Measurements from ENCODE around the gene KL. TPM values are rescaled to one million over a fixed set of nuclear protein-coding genes. Genes with fewer than 3 reads are reported as not detected.

The KL gene
- total and polyA plus RNA-seq, 2 donors (not counting 1 experiment from before 2014, with no cell fraction given) = 0.07 TPM; not detected in 1

DNA sequence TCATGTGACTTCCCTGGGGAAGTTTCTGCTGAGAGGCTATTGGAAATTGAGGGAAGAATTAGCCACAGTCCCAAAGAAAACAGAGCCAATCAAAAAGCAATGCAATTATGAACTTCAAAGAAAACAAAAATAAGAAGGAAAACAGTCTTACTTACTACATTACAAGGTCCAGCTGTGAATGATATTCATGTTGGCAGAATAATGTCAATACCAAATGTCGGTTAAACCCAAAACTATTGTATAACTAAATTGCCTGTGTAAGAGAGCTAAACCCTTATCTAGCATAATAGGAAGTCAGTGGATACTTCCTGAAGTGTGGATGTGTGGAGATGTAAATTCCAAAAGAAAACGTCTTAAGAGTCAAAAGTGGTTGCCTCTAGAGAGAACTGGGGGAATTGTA is 12.4 kb downstream of the KL start:
- no peak overlapping the region for H3K9ac ChIP-seq (ENCODE audit: low read length)
- H4K20me1 ChIP-seq (ENCODE audit: control insufficient read depth, insufficient read depth, low read length, poor library complexity, severe bottlenecking) = no peaks in the 10 kb centered on the region
- DNase-seq = no peak
- intact Hi-C loops (cut with micrococcal nuclease) = no loop called here
- H3K9me3 ChIP-seq (ENCODE audit: control extremely low read depth in 1 of 3, control insufficient read depth in 2 of 3, insufficient read depth in 1 of 3, low read length in 2 of 3) = no peaks in the 10 kb centered on the region
- peaks cover 0 to 3% (median 0%) of the 10 kb centered on the region in 4 experiments for H3K27me3 ChIP-seq (replicated peaks in 1 of 4; ENCODE audit: control extremely low read depth in 1 of 4, control insufficient read depth in 3 of 4, insufficient read depth in 4 of 4, low read length in 3 of 4)
- no peak overlapping the region for H3K27ac ChIP-seq (ENCODE audit: low read length in 2 of 2)
- no peak overlapping the region for H3K4me3 ChIP-seq (ENCODE audit: control extremely low read depth in 1 of 5, extremely low read depth in 1 of 5, insufficient read depth in 1 of 5, low read depth in 2 of 5, low read length in 4 of 5)
- no peak overlapping the region for H3K27ac Mint-ChIP-seq
- CTCF ChIA-PET = no interaction called here
- no peaks in the 10 kb centered on the region for H3K79me2 ChIP-seq (ENCODE audit: control insufficient read depth, insufficient read depth, low read length)
- H3K9me3 Mint-ChIP-seq (ENCODE audit: insufficient read depth) = no peaks in the 10 kb centered on the region
- no peak overlapping the region for H2AFZ ChIP-seq (ENCODE audit: insufficient read depth, low read depth, low read length, poor library complexity, severe bottlenecking)
- H3K4me1 ChIP-seq (ENCODE audit: control insufficient read depth in 2 of 2, insufficient read depth in 2 of 2, low read length in 2 of 2) = no peaks in the 10 kb centered on the region
- ATAC-seq (ENCODE audit: low read depth) = no peak
- H3K27me3 Mint-ChIP-seq = peaks cover 36% of the 10 kb centered on the region
- no peak for TF ChIP-seq EZH2 (IDR thresholded peaks at IDR 0.05; ENCODE audit: borderline replicate concordance, insufficient read depth, low read depth, low read length, poor library complexity, severe bottlenecking)
- no peak for TF ChIP-seq CTCF (IDR thresholded peaks at IDR 0.05)
- POLR2A ChIA-PET = no interaction called here
- no peaks in the 10 kb centered on the region for H3K36me3 ChIP-seq (replicated peaks in 1 of 2; ENCODE audit: control extremely low read depth in 1 of 2, control insufficient read depth in 1 of 2, extremely low read depth in 1 of 2, insufficient read depth in 2 of 2, low read length in 1 of 2)
- no peak overlapping the region for H3K4me2 ChIP-seq (replicated peaks; ENCODE audit: low read depth, low read length, poor library complexity, severe bottlenecking)
- peaks cover 4% of the 10 kb centered on the region for H3K4me1 Mint-ChIP-seq
- no CpG with 5 or more reads among the region's 2 CpGs for WGBS (ENCODE audit: insufficient coverage)
- no peak overlapping the region for H3K4me3 Mint-ChIP-seq

DNA sequence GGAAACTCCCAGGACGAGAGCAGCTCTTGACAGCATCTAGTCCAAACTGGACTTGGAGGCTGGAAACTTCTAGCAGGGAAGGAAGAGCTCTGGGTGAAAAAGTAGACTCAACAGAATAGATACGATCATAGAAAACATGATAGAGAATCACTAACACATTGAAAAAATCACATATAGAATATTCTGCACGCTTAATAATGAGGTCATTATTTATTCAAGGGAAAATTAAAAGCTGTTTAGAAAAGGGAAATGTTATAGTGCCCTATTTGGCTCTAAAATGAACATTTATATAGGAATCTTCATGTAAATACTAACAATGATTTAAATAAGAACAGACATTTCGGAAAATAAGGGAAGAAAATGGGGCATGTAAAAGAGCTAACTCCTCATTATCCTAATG is 15.1 kb downstream of the KL start:
- CTCF ChIA-PET = no interaction called here
- intact Hi-C loops (cut with micrococcal nuclease) = no loop called here
- no peak overlapping the region for H3K27ac ChIP-seq (ENCODE audit: low read length in 2 of 2)
- no CpG with 5 or more reads among the region's 4 CpGs for WGBS (ENCODE audit: insufficient coverage)
- no peaks in the 10 kb centered on the region for H3K36me3 ChIP-seq (replicated peaks in 1 of 2; ENCODE audit: control extremely low read depth in 1 of 2, control insufficient read depth in 1 of 2, extremely low read depth in 1 of 2, insufficient read depth in 2 of 2, low read length in 1 of 2)
- H2AFZ ChIP-seq (ENCODE audit: insufficient read depth, low read depth, low read length, poor library complexity, severe bottlenecking) = no peak overlapping the region
- Mint-ChIP-seq H3K9me3 (ENCODE audit: insufficient read depth) (no peaks in the 10 kb centered on the region), H3K27me3 (peaks cover 36% of the 10 kb centered on the region), H3K4me1 (peaks cover 4% of the 10 kb centered on the region), H3K27ac (no peak overlapping the region), H3K4me3 (no peak overlapping the region)
- ATAC-seq (ENCODE audit: low read depth) (no peak), DNase-seq (no peak)
- no peaks in the 10 kb centered on the region for H4K20me1 ChIP-seq (ENCODE audit: control insufficient read depth, insufficient read depth, low read length, poor library complexity, severe bottlenecking)
- no peaks in the 10 kb centered on the region for H3K79me2 ChIP-seq (ENCODE audit: control insufficient read depth, insufficient read depth, low read length)
- H3K9me3 ChIP-seq (ENCODE audit: control extremely low read depth in 1 of 3, control insufficient read depth in 2 of 3, insufficient read depth in 1 of 3, low read length in 2 of 3) = no peaks in the 10 kb centered on the region
- no peak overlapping the region for H3K9ac ChIP-seq (ENCODE audit: low read length)
- TF ChIP-seq EZH2 (IDR thresholded peaks at IDR 0.05; ENCODE audit: borderline replicate concordance, insufficient read depth, low read depth, low read length, poor library complexity, severe bottlenecking) = no peak
- TF ChIP-seq CTCF (IDR thresholded peaks at IDR 0.05) = no peak
- peaks cover 0 to 3% (median 0%) of the 10 kb centered on the region in 4 experiments for H3K27me3 ChIP-seq (replicated peaks in 1 of 4; ENCODE audit: control extremely low read depth in 1 of 4, control insufficient read depth in 3 of 4, insufficient read depth in 4 of 4, low read length in 3 of 4)
- no peaks in the 10 kb centered on the region for H3K4me1 ChIP-seq (ENCODE audit: control insufficient read depth in 2 of 2, insufficient read depth in 2 of 2, low read length in 2 of 2)
- POLR2A ChIA-PET = no interaction called here
- no peak overlapping the region for H3K4me2 ChIP-seq (replicated peaks; ENCODE audit: low read depth, low read length, poor library complexity, severe bottlenecking)
- H3K4me3 ChIP-seq (ENCODE audit: control extremely low read depth in 1 of 5, extremely low read depth in 1 of 5, insufficient read depth in 1 of 5, low read depth in 2 of 5, low read length in 4 of 5) = no peak overlapping the region
